ENCODE results near the gene ZBTB38. TPM values are rescaled to one million over a fixed set of nuclear protein-coding genes. Genes with fewer than 3 reads are reported as not detected.

ZBTB38 gene
- total RNA-seq, 1 donor = 181 TPM

- no peak for DNase-seq (ENCODE audit: insufficient read length, low spot score, missing footprints)
- Histone ChIP-seq H3K4me2 (ENCODE audit: insufficient read depth, low read length) (no peak overlapping the region), H3K27ac (ENCODE audit: low read depth, low read length) (no peak overlapping the region), H3K36me3 (ENCODE audit: insufficient read depth, low read length) (peaks cover 38% of the 10 kb centered on the region), H3K27me3 (ENCODE audit: insufficient read depth, low read length) (no peaks in the 10 kb centered on the region), H3K4me3 (ENCODE audit: insufficient read depth, low read length) (no peak overlapping the region), H3K9me3 (ENCODE audit: low read depth, low read length) (no peaks in the 10 kb centered on the region), H3K4me1 (ENCODE audit: insufficient read depth, low read length) (peaks cover 21% of the 10 kb centered on the region), H4K20me1 (ENCODE audit: insufficient read depth, low read length) (no peaks in the 10 kb centered on the region), H2AFZ (ENCODE audit: low read length) (no peak overlapping the region), H3K79me2 (ENCODE audit: insufficient read depth, low read length) (peaks cover 11% of the 10 kb centered on the region)
- TF ChIP-seq CTCF (IDR thresholded peaks at IDR 0.05; ENCODE audit: extremely low read depth, low read depth, low read length) = no peak
Observed at GRCh38 chr3:141392897-141393734, 24.8 kb downstream of the ZBTB38 start.

GRCh38 chr3:141393735-141394076, 25.4 kb downstream of the ZBTB38 start:
- no peak overlapping the region for H2AFZ ChIP-seq (ENCODE audit: low read length)
- H3K79me2 ChIP-seq (ENCODE audit: insufficient read depth, low read length) = peaks cover 11% of the 10 kb centered on the region
- TF ChIP-seq CTCF (IDR thresholded peaks at IDR 0.05; ENCODE audit: extremely low read depth, low read depth, low read length) = no peak

GRCh38 chr3:141394560-141394959, 26.3 kb downstream of the ZBTB38 start:
- Histone ChIP-seq H3K79me2 (ENCODE audit: insufficient read depth, low read length) (peaks cover 13% of the 10 kb centered on the region), H4K20me1 (ENCODE audit: insufficient read depth, low read length) (no peaks in the 10 kb centered on the region), H3K27ac (ENCODE audit: low read depth, low read length) (no peak overlapping the region), H2AFZ (ENCODE audit: low read length) (no peak overlapping the region), H3K27me3 (ENCODE audit: insufficient read depth, low read length) (no peaks in the 10 kb centered on the region), H3K4me3 (ENCODE audit: insufficient read depth, low read length) (no peak overlapping the region), H3K4me1 (ENCODE audit: insufficient read depth, low read length) (peaks cover 13% of the 10 kb centered on the region), H3K4me2 (ENCODE audit: insufficient read depth, low read length) (no peak overlapping the region), H3K9me3 (ENCODE audit: low read depth, low read length) (no peaks in the 10 kb centered on the region), H3K36me3 (ENCODE audit: insufficient read depth, low read length) (peaks cover 35% of the 10 kb centered on the region)
- TF ChIP-seq CTCF (IDR thresholded peaks at IDR 0.05; ENCODE audit: extremely low read depth, low read depth, low read length) = no peak
- no peak for DNase-seq (ENCODE audit: insufficient read length, low spot score, missing footprints)

More at GRCh38 chr3:141393735-141394076, 25.4 kb downstream of the ZBTB38 start:
- H3K4me1 ChIP-seq (ENCODE audit: insufficient read depth, low read length) = peaks cover 18% of the 10 kb centered on the region
- no peak for DNase-seq (ENCODE audit: insufficient read length, low spot score, missing footprints)
- H3K4me3 ChIP-seq (ENCODE audit: insufficient read depth, low read length) = no peak overlapping the region
- H3K9me3 ChIP-seq (ENCODE audit: low read depth, low read length) = no peaks in the 10 kb centered on the region
- H3K27me3 ChIP-seq (ENCODE audit: insufficient read depth, low read length) = no peaks in the 10 kb centered on the region
- no peak overlapping the region for H3K4me2 ChIP-seq (ENCODE audit: insufficient read depth, low read length)
- peaks cover 38% of the 10 kb centered on the region for H3K36me3 ChIP-seq (ENCODE audit: insufficient read depth, low read length)
- no peaks in the 10 kb centered on the region for H4K20me1 ChIP-seq (ENCODE audit: insufficient read depth, low read length)
- no peak overlapping the region for H3K27ac ChIP-seq (ENCODE audit: low read depth, low read length)

GRCh38 chr3:141395005-141395589, 26.8 kb downstream of the ZBTB38 start:
- Histone ChIP-seq H3K4me1 (ENCODE audit: insufficient read depth, low read length) (peaks cover 8% of the 10 kb centered on the region), H3K4me2 (ENCODE audit: insufficient read depth, low read length) (no peak overlapping the region), H3K27me3 (ENCODE audit: insufficient read depth, low read length) (no peaks in the 10 kb centered on the region), H4K20me1 (ENCODE audit: insufficient read depth, low read length) (no peaks in the 10 kb centered on the region), H3K4me3 (ENCODE audit: insufficient read depth, low read length) (no peak overlapping the region), H3K9me3 (ENCODE audit: low read depth, low read length) (no peaks in the 10 kb centered on the region), H3K36me3 (ENCODE audit: insufficient read depth, low read length) (peaks cover 35% of the 10 kb centered on the region), H2AFZ (ENCODE audit: low read length) (no peak overlapping the region), H3K27ac (ENCODE audit: low read depth, low read length) (no peak overlapping the region), H3K79me2 (ENCODE audit: insufficient read depth, low read length) (peaks cover 13% of the 10 kb centered on the region)
- no peak for DNase-seq (ENCODE audit: insufficient read length, low spot score, missing footprints)
- no peak for TF ChIP-seq CTCF (IDR thresholded peaks at IDR 0.05; ENCODE audit: extremely low read depth, low read depth, low read length)
